HG02852 (cell line): ENCODE data around the gene PDAP1.
"Not testable (repeated sequence)": the region's sequence is repeated elsewhere in the genome, so short reads cannot be mapped to it uniquely, and the experiment has no call there.

Experiments
- ATAC-seq: cut with Tn5 transposase; IDR thresholded peaks from one replicate; pipeline ENCODE4 v1.9.1; 2021; ENCODE audit warnings: mild to moderate bottlenecking, moderate library complexity; ENCODE audit not compliant: unreplicated experiment

The PDAP1 gene, protein sequence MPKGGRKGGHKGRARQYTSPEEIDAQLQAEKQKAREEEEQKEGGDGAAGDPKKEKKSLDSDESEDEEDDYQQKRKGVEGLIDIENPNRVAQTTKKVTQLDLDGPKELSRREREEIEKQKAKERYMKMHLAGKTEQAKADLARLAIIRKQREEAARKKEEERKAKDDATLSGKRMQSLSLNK

DNA sequence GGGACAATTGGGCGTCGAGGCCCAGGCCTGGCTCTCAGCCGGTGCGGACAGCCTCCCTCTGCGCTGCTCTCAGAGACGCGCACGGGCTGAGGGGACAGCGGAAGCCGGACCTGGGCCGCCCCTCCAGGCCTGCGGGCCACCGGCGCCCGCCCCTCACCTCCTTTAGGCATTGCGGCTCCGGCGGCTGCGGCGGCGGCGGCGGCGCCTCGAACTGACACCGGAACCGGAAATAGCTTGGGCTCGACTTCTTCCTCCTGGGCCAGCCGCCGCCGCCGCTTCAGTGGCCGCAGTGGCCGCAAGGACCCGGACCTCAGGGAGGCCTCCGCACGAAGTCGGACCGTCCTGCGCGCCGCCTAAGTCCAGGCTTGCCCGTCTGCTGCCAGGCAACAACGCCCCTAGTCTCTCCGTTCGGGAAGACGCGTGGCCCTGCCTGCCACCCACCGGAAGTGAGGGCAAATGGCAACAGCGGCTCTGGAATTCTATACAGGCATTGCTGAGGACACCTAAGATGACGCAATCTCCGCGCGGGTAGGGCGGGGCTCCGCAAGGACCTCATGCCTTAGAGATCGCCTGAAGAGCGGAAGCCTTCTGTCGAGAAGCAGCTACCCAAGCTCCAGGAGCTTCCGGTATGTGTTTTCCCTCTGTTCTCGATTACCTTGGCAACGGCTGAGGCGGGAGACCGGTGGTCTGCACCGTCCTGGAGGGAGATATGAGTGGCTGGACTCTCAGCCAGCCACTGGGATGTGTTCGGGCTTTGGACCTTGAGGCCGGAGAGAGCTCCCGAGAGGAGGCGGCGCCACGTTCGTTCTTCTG is at the start of gene PDAP1, which contains the start of gene BUD31:
Gene PDAP1, minus strand, starts transcription at position 219 of the 813 bp plus-strand sequence. Its CDS starts 49 bp downstream, at position 170.
Gene BUD31, plus strand, starts transcription at position 591 of the 813 bp plus-strand sequence. CDS start 2,124 bp downstream, outside the sequence.
- peak; percentile 75 for ATAC-seq

DNA sequence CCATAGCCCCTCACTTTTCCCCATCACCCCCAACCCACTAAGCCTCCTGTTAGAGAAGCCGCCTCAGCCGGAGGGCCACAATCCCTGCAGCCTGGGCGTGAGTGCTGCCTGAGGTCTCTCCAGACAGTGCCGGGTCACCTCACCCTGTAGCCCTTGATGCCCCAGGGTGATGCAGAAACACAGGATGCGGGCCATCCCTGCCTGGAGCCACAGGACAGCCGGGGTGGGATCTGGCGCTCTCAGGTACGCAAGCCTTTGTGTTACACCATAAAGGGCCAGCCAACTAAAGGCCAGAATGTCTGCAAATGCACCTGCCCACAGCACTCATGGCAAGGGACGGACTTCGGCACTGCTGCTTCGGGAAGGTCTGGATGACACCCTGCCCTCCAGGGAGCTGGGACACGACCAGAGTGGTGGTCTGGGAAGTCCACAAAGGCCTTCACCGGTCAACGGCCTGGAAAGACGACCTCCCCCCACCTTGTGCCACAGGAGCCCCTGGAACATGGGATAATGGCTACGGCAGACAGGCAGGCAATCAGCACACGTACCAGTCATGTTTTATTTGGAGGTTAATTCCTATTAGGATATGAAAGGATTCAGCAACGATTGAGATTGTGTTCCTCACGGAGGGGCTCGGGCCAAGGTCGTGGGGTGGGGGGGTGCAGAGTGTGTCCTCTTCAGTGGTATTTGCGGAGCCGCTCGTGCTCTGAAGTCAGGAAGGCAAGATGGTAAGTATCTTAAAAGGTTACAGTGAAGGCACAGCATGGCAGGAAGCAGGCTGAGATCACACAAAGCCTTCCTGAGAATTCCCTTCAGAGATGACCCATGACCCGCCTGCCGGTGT is 49.5 kb upstream of the PDAP1 start:
- no peak for ATAC-seq

DNA sequence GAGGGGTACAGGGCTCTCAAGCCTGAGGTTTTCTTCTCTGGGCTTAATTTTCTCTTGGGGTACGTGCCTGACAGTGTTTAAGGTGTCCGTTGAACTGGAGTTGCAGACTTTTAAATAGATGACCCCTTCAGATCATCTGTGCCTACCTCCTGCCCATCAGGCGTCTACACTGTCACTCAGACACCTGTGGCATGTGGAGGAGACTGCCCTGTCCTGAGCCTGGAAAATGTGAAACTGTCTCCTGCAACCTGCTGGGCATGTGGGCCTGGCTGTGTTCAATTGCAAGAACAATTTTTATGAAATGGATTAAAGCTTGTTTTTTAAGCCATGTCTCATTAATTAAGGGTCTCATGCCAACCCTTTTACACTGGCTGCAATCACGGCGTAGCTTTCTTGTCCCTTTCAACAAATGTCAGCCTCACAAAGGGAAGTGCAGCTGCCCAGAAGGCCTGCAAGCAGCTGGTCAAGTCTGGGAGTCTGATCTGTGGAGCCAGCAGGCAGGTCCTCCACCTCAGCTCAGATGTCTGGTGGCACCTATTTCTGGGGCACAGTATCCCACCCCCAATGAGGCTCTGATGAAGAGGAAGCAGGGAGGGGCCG is 48.8 kb upstream of the PDAP1 start:
- no peak for ATAC-seq

DNA sequence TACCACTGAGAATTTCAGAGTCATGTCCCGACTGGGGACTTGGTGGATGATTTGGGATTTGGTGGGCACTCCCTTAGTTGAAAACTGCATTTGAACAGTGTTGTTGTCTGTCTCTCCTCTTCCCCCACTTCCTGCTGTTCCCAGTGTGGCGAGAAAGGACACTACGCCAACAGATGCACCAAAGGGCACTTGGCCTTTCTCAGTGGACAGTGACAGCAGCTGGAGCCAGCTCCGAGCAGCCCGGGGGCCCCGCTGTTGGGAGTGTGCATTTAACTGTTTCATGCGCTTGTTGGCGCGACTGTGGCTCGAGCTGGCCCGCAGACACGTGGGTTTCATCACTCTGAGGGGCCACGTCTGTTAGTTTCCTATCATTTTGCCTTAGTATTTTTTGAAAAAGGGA is 47.9 kb upstream of the PDAP1 start:
- ATAC-seq: no peak

DNA sequence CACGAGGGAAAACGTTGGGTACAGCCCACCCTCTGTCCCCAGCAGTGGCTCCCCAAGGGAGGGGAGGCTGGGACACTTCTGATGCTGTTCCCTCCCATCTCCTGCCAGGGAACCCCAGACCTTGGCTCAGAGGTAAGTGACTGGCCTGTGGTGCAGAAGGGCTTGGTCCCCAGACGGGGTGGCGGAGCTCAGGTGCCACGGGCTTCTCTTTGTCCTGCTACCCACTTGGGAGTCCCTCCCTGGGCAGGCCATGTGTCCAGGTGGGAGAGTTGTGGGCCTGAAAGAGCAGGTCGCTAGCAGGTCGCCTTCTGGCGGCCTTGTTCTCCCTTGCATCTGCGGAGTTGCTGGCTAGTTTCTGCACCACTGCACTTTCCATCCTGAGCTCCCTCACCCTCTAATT is 47.5 kb upstream of the PDAP1 start:
- no peak for ATAC-seq

DNA sequence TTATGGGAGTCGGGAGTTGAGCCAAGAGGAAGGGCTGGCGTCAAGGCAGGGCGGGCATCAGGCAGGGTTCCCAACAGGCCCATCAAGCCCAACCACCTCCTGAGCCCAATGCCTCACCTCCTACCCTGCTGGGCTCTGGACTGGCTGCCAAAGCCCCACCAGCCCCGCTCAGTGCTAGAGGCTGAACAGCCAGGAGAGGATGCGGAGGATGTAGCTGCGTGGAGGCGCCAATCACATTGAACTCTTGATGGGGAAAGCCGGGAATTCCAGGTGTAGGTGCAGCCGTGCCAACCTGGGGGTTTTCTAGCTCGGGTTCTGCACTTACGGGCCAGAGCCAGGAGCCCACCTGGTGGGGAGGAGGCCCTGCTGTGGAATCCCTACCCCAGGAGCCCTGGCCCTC is 44.7 kb upstream of the PDAP1 start:
- no peak for ATAC-seq

DNA sequence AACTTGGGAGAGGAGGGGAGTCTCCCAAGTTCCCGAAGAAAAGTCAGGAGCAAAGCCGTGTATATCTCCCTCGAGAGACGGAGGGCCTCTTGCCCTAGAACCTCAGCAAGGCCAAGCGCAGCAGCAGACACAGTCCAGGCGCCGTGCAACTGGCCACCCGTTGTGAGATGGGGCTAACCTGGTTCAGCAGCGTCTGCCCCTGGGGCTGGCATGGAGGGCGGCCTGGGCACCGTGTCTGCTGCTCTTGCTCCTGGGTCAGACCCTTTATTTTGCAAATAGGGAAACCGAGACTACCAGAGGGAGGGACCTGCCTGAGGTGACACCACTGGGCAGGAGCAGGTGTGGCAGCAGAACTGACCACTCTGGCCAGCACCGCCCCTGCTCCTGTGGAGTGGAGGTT is 44.1 kb upstream of the PDAP1 start:
- no peak for ATAC-seq

DNA sequence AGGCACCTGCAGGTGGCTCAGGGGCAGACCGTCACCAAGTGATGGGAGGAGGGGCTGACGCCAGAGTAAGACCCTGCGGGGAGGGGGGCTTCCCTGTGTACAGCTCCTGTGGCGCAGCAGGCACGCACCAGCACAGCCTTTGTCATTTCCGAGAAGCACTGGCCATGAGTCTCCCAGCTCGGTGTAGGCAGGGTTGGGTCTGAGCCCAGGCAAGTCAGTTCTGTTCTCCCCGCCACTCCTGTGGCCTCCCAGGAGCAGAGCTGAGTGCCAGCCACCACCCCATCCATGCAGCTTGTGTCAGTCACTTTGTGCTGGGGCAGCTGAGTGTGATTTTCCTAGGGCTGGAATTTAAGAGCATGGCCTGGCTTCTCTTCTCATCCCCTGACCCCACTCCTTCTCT is 43.5 kb upstream of the PDAP1 start:
- no peak for ATAC-seq

DNA sequence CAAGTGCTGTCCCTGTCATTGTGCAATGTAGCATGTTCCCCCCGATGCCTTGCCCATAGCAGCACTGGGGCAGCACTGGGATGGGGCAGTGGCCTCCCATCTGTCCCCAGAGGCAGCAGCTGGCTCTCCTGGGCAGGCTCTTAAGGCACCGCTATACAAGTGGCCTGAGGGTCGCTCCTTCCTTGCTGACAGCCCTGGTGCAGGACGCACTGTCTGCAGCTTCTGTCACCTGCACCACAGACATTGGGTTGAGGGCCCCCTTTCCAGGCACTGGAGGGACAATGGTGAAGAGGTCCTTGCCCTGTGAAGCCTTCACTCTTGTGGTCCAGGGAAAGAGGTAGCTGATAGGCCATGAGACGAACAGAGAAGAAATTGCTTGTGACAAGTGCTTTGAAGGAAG is 40.9 kb upstream of the PDAP1 start:
- no peak for ATAC-seq

DNA sequence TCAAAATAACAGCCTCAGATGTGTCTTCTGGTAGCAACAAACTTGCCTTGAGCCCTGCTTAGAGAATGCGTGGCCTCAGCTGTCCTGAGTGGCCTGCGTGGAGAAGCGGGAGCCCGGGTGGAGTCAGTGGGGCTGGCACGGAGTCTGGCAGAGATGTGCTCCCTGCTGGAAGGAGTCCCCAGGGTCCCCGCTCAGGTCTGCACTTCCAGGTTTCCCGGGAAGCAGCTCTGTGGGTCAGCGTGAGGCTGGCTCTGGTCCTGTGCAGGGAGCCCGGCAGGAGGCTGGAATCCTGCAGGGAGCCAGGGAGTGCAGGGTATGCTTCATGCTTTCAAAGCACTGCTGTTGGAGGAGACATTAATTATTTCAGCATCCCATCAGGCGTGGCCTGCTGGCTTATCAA is 40.5 kb upstream of the PDAP1 start:
- no peak for ATAC-seq

DNA sequence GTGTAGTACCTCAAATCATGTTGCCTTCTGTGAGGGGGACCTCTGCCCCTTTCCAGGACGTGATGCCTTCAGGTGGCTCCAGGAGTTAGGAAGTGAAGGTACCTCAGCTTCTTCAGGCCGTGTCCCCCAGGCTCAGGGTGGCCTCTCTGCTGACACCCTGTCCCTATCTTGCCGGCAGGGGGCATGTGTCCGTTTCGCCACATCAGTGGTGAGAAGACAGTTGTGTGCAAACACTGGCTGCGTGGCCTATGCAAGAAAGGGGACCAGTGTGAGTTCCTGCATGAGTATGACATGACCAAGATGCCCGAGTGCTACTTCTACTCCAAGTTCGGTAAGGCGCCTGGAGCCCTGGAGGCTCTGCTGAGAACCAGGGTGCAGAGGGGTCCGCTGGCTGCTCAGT is 39.5 kb upstream of the PDAP1 start:
- ATAC-seq: no peak

DNA sequence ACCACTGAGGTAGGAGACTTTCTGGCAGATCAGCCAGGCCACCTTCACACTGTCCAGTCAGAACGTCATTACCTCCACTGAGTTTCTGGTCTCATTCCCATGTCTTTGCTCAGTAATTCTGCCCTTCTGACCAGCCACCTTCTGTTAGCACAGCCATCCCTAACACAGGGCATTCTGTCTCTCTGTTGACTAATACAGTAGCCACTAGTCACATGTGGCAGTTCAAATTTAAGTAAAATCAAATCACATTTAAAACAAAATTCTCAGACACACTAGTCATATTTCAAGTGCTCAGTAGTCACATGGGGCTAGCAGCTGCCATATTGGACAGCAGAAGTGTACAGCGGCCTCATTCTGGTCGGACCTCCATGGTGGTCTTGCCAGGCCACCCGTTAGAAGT is 37.7 kb upstream of the PDAP1 start:
- no peak for ATAC-seq

DNA sequence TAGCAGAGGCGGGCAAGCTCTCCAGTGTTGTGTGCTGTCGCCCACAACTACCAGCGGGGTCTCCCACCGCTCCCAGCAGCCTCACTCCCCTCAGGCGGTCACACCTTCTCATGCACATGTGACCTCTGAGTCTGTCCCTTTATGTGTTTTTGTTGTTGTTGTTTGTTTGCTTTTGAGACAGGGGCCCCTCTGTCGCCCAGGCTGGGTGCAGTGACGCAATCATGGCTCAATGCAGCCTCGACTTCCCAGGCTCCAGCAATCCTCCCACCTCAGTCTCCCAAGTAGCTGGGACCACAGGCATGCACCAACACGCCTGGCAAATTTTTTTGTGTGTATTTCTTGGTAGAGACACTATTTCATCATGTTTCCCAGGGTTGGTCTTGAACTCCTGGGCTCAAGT is 31.8 kb upstream of the PDAP1 start:
- no peak for ATAC-seq

DNA sequence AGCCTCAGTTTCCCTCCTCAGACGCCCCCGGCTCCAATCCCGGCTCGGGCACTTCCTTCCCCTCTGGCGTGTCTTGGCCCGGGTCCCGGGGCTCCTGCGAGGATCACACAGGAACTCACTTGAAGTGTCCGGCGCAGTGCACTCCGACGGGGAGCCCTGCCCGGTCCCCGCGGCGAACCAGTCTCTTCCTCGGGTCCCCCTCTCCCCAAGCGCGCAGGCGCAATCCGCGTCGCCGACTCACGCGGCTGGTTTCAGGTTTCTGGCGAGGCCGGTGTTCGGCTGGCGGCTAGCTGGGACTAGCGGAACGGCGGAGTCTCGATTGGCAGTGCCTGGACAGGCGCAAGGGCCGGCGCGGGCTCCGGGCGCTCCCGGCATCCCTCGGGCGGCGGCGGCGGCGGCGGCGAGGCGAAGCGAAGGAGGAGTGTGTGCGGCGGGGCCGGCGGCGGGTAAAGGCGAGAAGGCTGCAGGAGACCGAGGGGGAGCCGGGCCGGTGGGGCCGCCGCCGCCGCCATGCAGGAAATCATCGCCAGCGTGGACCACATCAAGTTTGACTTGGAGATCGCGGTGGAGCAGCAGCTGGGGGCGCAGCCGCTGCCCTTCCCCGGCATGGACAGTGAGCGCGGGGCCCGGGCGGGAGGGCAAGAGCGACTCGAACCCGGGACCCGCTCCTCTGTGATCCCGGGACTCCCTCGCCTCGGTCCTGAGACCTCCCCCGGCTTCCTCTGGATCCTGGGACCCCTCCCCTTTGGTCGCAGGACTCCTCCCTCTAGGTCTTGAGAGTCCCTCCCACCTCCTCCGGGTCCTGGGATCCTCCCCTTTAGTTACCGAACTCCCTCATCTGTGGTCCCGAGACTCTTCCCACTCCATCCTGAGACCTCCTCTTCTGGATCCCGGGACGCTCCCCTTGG is 30.4 kb upstream of the PDAP1 start, which contains the start of the genes CPSF4 and PTCD1:
Gene CPSF4, plus strand, starts transcription at position 371 of the 908 bp plus-strand sequence. Its CDS starts 140 bp downstream, at position 511.
Gene PTCD1, minus strand, starts transcription at position 226 of the 908 bp plus-strand sequence. CDS start 3,556 bp downstream, outside the sequence.
- peak; percentile 91 for ATAC-seq

DNA sequence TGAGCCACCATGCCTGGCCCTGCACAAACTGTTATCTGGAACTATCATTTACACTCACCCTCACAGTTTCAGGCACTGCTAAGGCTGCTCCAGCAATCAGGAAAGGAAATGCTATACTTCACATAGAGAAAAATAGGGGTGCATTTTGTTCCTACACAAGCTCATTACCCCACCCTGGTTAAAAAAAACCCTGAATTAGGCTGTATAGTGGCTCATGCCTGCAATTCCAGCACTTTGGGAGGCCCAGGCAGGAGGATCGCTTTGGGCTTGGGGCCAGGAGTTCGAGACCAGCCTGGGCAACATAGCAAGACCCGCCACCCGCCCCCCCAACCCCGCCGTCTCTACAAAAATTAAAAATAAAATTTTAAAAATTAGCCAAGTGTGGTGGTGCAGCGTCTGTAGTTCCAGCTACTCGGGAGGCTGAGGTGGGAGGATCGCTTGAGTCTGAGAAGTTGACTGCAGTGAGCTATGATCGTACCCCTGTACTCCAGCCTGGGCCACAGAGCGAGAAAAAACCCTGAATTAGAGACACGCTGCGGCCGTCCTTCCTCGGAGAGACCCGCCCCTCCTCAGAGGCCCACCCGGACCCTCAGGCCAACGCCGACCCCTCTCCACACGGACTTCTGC is 29.7 kb upstream of the PDAP1 start:
- ATAC-seq: peak; percentile 17

DNA sequence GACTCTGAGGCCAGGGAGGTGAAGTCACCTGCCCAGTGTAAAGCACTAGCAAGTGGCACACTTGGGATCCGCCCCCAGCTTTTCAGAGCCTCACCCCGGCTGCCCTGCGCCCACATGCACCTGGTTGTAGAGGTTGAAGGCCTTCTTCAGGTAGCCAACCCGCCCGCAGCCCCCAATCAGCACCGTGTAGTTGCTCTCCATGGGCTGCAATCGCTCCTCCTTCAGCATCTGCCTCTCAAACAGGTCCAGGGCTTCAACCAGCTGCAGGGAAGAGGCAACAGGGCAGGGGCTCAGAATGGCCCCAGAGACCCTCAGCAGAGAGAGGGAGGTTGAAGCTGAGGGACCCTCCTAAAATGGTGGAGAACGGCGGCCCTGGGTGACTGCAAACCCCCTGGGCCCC is 24.8 kb upstream of the PDAP1 start:
- ATAC-seq: no peak

DNA sequence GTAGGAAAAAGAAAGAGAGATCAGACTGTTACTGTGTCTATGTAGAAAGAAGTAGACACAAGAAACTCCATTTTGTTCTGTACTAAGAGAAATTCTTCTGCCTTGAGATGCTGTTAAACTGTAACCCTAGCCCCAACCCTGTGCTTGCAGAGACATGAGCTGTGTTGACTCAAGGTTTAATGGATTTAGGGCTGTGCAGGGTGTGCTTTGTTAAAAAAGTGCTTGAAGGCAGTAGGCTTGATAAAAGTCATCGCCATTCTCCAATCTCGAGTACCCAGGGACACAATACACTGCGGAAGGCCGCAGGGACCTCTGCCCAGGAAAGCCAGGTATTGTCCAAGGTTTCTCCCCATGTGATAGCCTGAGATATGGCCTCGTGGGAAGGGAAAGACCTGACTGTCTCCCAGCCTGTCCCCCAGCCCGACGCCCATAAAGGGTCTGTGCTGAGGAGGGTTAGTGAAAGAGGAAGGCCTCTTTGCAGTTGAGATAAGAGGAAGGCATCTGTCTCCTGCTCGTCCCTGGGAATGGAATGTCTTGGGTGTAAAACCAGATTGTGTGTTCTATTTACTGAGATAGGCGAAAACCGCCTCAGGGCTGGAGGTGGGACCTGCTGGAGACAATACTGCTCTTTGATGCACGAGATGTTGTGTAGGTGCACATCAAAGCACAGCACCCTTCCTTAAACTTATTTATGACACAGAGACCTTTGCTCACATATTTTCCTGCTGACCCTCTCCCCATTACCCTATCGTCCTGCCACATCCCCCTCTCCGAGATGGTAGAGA is 23.6 kb upstream of the PDAP1 start:
- ATAC-seq: not testable (repeated sequence)

DNA sequence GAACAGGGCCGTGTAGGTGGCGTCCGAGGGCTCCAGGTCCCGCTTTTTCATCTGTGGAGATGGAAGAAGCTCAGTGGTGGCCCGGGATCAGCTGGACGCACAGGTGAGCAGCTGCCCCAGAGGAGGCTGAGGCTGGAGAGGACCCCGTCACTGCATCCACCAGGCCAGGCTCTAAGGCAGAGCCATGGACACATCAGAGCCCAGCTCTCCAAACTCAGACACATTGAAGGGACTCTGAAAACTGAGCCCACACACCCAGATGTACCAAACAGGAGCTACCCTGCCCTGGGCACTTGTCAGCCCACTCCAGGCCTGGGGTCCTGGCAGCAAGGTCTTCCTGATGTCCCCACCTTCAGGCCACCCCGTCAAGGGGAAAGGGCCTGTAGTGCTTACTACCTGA is 21.4 kb upstream of the PDAP1 start:
- ATAC-seq: no peak
